HCT116 (cell line): ENCODE measurements around the gene SOCS3. TPM values are rescaled to one million over a fixed set of nuclear protein-coding genes. Genes with fewer than 3 reads are reported as not detected.
A peak's percentile ranks its signal among the peaks of the same experiment; 100 is the strongest.

Experiments used
- ATAC-seq: fragments of 200-7000 bp; cut with Tn5 transposase; 2 replicates; pipeline ENCODE4 v1.9.1; 2020; ENCODE audit warnings: mild to moderate bottlenecking, moderate library complexity
- BruUV-seq: library from RNA; stranded (reverse); fragments of 400-500 nt; replicated peaks from 2 replicates; lab custom pipeline; 2021; lab: Mats Ljungman, UMichigan
- CTCF ChIA-PET: fragments of 300-600 bp; sonication (Branson Sonifier 250); formaldehyde crosslinking; loops from one replicate; lab custom pipeline; 2021; ENCODE audit warnings: antibody characterized with exemption; lab: Charles Lee
- POLR2A ChIA-PET: fragments of 300-600, 350-600 bp; sonication (Branson Sonifier 250); formaldehyde crosslinking; loops from one replicate; lab custom pipeline; 2021; ENCODE audit warnings: antibody characterized with exemption; lab: Charles Lee
- RAD21 ChIA-PET, 2 experiments: fragments of 300-600 bp; sonication (Branson Sonifier 250); formaldehyde crosslinking; loops; one replicate each; lab custom pipeline; 2023; ENCODE audit warnings: low total read pairs in 2 of 2; ENCODE audit not compliant: uncharacterized antibody in 2 of 2, unreplicated experiment in 2 of 2, low non-redundant PET in 1 of 2; lab: Charles Lee
- DNase-seq: peaks from one replicate; pipeline ENCODE4 v3.0.0-alpha.2; 2010; ENCODE audit warnings: low read depth, low spot score
- H2AFZ ChIP-seq: fragments of 200-600 bp; shearing (Covaris generic), sonication (generic); 2 replicates; pipeline ENCODE4 v1.6.1; 2017; ENCODE audit warnings: low read depth, mixed run types, mixed read lengths, antibody characterized with exemption, low read length; ENCODE audit not compliant: poor library complexity, severe bottlenecking
- H3K27ac ChIP-seq: 2 replicates; pipeline ENCODE4 v1.5.1; 2012; ENCODE audit warnings: low read depth, low read length
- H3K27me3 ChIP-seq: fragments of 200-600 bp; sonication (generic); 2 replicates; pipeline ENCODE4 v1.6.1; 2016; ENCODE audit warnings: mixed run types, low read length, mixed read lengths; ENCODE audit not compliant: insufficient read depth
- H3K36me3 ChIP-seq, 2 experiments: fragments of 200-500 bp in 1 of 2; fragments of 200-600 bp in 1 of 2; sonication (Bioruptor generic) in 1 of 2; sonication (generic) in 1 of 2; 2 replicates each; pipeline versions ENCODE4 v1.5.1 to v1.6.1; 2014 to 2016; ENCODE audit warnings: low read length in 2 of 2, inconsistent platforms in 1 of 2, mixed read lengths in 1 of 2, mixed run types in 1 of 2; ENCODE audit not compliant: insufficient read depth in 2 of 2, control insufficient read depth in 1 of 2
- H3K4me1 ChIP-seq, 2 experiments: fragments of 200-600 bp in 1 of 2; sonication (generic) in 1 of 2; 2 replicates each; pipeline versions ENCODE4 v1.5.1 to v1.6.1; 2012 to 2017; ENCODE audit warnings: low read length in 2 of 2, inconsistent platforms in 1 of 2, mild to moderate bottlenecking in 1 of 2, mixed read lengths in 1 of 2, mixed run types in 1 of 2, moderate library complexity in 1 of 2; ENCODE audit not compliant: insufficient read depth in 2 of 2, control insufficient read depth in 1 of 2
- H3K4me2 ChIP-seq: fragments of 200-600 bp; sonication (generic); 2 replicates; pipeline ENCODE4 v1.6.1; 2017; ENCODE audit warnings: mixed run types, low read length, mixed read lengths
- H3K4me3 ChIP-seq, 2 experiments: fragments of 200-600 bp in 1 of 2; sonication (generic) in 1 of 2; replicated peaks in 1 of 2; 2 replicates each; pipeline ENCODE4 v1.5.1; 2011 to 2016; ENCODE audit warnings: low read length in 2 of 2, control low read depth in 1 of 2, low read depth in 1 of 2, mild to moderate bottlenecking in 1 of 2, mixed read lengths in 1 of 2, mixed run types in 1 of 2
- H3K79me2 ChIP-seq: fragments of 200-600 bp; sonication (generic); 2 replicates; pipeline ENCODE4 v1.6.1; 2017; ENCODE audit warnings: mild to moderate bottlenecking, mixed run types, low read length, moderate library complexity, mixed read lengths; ENCODE audit not compliant: insufficient read depth
- H3K9ac ChIP-seq: fragments of 200-600 bp; sonication (generic); 2 replicates; pipeline ENCODE4 v1.6.1; 2016; ENCODE audit warnings: low read length, mixed read lengths
- H3K9me2 ChIP-seq: fragments of 200-600 bp; sonication (generic), shearing (Covaris generic); 2 replicates; pipeline ENCODE4 v1.6.1; 2017; ENCODE audit warnings: mixed run types, mild to moderate bottlenecking, moderate library complexity; ENCODE audit not compliant: insufficient read depth
- H3K9me3 ChIP-seq, 2 experiments: fragments of 200-500 bp in 1 of 2; fragments of 200-600 bp in 1 of 2; sonication (Bioruptor generic) in 1 of 2; sonication (generic) in 1 of 2; 2 replicates each; pipeline ENCODE4 v1.6.1; 2014 to 2017; ENCODE audit warnings: low read length in 2 of 2, mixed read lengths in 2 of 2, inconsistent platforms in 1 of 2, low read depth in 1 of 2, mild to moderate bottlenecking in 1 of 2, mixed run types in 1 of 2, moderate library complexity in 1 of 2; ENCODE audit not compliant: control insufficient read depth in 1 of 2, insufficient read depth in 1 of 2
- H4K20me1 ChIP-seq: fragments of 200-600 bp; sonication (generic), shearing (Covaris generic); 2 replicates; pipeline ENCODE4 v1.6.1; 2017; ENCODE audit warnings: mixed run types, mild to moderate bottlenecking, moderate library complexity; ENCODE audit not compliant: insufficient read depth
- CEBPB ChIP-seq: IDR thresholded peaks from 2 replicates; pipeline ENCODE4 v1.6.1; 2012; ENCODE audit warnings: low read depth
- EGR1 ChIP-seq: IDR thresholded peaks from 2 replicates; pipeline ENCODE4 v1.6.1; 2012; ENCODE audit warnings: low read depth
- RAD21 ChIP-seq: IDR thresholded peaks from 2 replicates; pipeline ENCODE4 v1.6.1; 2012; ENCODE audit warnings: low read depth, mild to moderate bottlenecking
- SRF ChIP-seq: IDR thresholded peaks from 2 replicates; pipeline ENCODE4 v1.6.1; 2012; ENCODE audit warnings: low read depth
- ZFX ChIP-seq: fragments of 450-650 bp; IDR thresholded peaks from 2 replicates; pipeline ENCODE4 v1.6.1; 2017
- intact Hi-C: fragments of 100-400 bp; cut with micrococcal nuclease; formaldehyde crosslinking; loops from 2 replicates; pipeline ENCODE4 v1.10.0; 2022
- total RNA-seq: library from RNA; stranded (reverse); gene quantifications from one replicate; pipeline ENCODE4 v1.2.1, GENCODE V29; 2021; ENCODE audit not compliant: unreplicated experiment

SOCS3 gene
- total RNA-seq, 1 experiment from 2014 or later = 26.7 TPM

DNA sequence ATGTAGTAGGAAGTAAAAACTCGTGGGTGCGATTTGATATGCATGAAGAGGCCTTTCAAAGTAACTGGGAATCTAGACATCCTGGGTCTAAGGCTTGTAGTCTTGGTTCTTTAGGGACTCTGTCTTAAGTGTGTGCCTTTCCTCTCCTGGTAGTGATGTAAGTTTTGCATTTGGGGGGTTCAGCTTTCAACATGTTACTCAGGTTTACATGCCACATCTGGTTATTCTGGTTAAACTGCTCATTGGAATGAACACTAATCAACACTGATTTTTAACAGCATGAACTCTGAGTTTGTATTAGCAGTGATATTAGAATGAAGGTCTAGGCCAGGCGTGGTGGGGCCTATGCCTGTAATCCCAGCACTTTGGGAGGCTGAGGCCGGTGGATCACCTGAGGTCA is 33.7 kb upstream of the SOCS3 start:
- no peak overlapping the region for H3K4me3 ChIP-seq
- peaks cover 13 to 28% of the 10 kb centered on the region in 2 experiments for H3K4me1 ChIP-seq
- intact Hi-C loops = no loop called here
- no peak overlapping the region for H3K27ac ChIP-seq
- no peaks in the 10 kb centered on the region for H3K9me2 ChIP-seq
- peaks cover 89% of the 10 kb centered on the region for H3K79me2 ChIP-seq
- TSS peak; percentile 20 for BruUV-seq
- H3K36me3 ChIP-seq = peaks cover 21 to 41% of the 10 kb centered on the region in 2 experiments; a peak in 2 of 4 replicates
- H3K9me3 ChIP-seq = no peaks in the 10 kb centered on the region
- no peak for ATAC-seq
- RAD21 ChIA-PET = interaction anchor here in 1 of 2 experiments (0.7 kb wide), 1 partner anchor 82 kb away, joined by 11 read pairs; no protein-coding TSS in a partner anchor
- H4K20me1 ChIP-seq = peaks cover 5% of the 10 kb centered on the region; the same call in 1 of the 2 replicates
- H2AFZ ChIP-seq = no peak overlapping the region
- TF ChIP-seq SRF (no peak), RAD21 (no peak)
- POLR2A ChIA-PET = interaction anchor here (0.7 kb wide), 1 partner anchor 14 kb away, joined by 3 read pairs; no protein-coding TSS in a partner anchor
- H3K9ac ChIP-seq = no peak overlapping the region
- CTCF ChIA-PET = no interaction called here
- no peaks in the 10 kb centered on the region for H3K27me3 ChIP-seq
- no peak overlapping the region for H3K4me2 ChIP-seq
- no peak for DNase-seq

GRCh38 chr17:78392295-78392694 is 32.4 kb upstream of the SOCS3 start:
- peak overlapping the region; percentile 53 for H3K4me2 ChIP-seq
- no peak for DNase-seq
- H3K79me2 ChIP-seq = peaks cover 96% of the 10 kb centered on the region
- H3K9me3 ChIP-seq = no peaks in the 10 kb centered on the region
- no peak overlapping the region for H3K4me3 ChIP-seq
- POLR2A ChIA-PET = interaction anchor here (1.0 kb wide), 1 partner anchor 13 kb away, joined by 3 read pairs; no protein-coding TSS in a partner anchor
- no peak for ATAC-seq
- CTCF ChIA-PET = interaction anchor here (1.6 to 1.8 kb wide), 2 partner anchors 8 to 30 kb away, joined by 3 to 7 read pairs; no protein-coding TSS in a partner anchor
- RAD21 ChIA-PET = interaction anchor here in 1 of 2 experiments (0.5 kb wide), 1 partner anchor 31 kb away, joined by 3 read pairs; no protein-coding TSS in a partner anchor
- peak overlapping the region; percentile 60; the same call in 1 of the 2 replicates for H3K27ac ChIP-seq
- H3K9me2 ChIP-seq = no peaks in the 10 kb centered on the region
- H3K36me3 ChIP-seq = peaks cover 15 to 32% of the 10 kb centered on the region in 2 experiments; a peak in 2 of 4 replicates
- peak overlapping the region; percentile 9; the same call in 1 of the 2 replicates for H3K9ac ChIP-seq
- BruUV-seq = no TSS peak
- no peak overlapping the region for H2AFZ ChIP-seq
- peaks cover 11% of the 10 kb centered on the region; the same call in 1 of the 2 replicates for H4K20me1 ChIP-seq
- intact Hi-C loops = no loop called here
- TF ChIP-seq ZFX (no peak), CEBPB (no peak), EGR1 (no peak)
- TF ChIP-seq, all 23 proteins: peak for 0
- Histone ChIP-seq H3K27me3 (no peaks in the 10 kb centered on the region), H3K4me1 (peaks cover 13 to 28% of the 10 kb centered on the region in 2 experiments)
